ENCODE data around the gene SMYD3.

The SMYD3 gene

DNA sequence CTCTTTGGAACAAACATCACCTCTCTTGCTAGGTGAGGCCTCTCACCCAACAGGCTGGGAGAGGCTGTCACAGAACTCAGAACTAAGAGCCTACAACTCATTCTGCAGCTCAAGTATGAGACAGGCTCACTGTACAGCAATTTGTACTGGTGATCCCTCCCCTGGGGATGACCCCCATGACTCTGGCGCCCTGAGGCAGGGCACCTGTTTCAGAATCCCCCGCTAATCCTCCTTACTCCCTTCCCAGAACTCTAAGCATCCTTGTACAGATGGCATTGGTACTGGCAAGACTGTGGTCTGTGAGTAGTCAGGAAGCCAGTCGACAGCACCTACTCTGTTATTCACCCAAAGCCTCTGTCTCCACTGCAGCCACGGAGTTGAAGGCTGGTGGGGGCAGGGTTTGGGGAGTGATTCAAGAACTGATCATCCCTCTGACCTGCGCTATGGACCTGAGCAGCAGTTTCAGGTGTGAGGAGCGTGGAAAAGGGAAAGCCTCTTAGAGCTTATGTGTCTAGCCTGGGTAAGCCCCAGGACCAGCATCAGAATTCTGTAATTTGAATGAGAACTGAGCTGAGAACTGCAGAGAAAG lies 696.8 kb downstream of the SMYD3 start:
- FAIRE-seq (no peak), DNase-seq (ENCODE audit: low spot score) (no peak)

GRCh38 chr1:245809361-245809760 lies 697.7 kb downstream of the SMYD3 start:
- no peak for FAIRE-seq

GRCh38 chr1:245807954-245808719 lies 698.9 kb downstream of the SMYD3 start:
- FAIRE-seq, result no peak
- no peak for DNase-seq (ENCODE audit: low spot score)

More at GRCh38 chr1:245809361-245809760, 697.7 kb downstream of the SMYD3 start:
- no peak for DNase-seq (ENCODE audit: low spot score)

DNA sequence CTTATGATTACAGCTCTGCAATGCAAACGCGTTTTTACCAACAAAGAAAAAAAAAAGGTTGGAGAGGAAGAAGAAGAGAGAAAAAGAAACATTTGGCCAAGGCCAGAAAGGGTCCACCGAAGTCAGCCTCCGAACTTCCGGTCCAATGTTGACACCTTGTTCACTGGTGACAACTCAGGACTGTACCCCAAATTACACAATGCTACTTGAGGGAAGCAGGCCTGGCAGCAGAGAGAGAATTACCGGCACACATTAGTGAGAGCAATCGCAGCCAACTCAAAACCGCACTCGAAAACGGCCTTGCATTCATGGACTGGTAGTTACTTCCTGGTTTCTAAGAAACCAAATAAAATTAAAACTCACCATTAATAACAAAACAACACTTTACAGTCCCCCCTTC lies 699.8 kb downstream of the SMYD3 start:
- FAIRE-seq (no peak), DNase-seq (ENCODE audit: low spot score) (no peak)

DNA sequence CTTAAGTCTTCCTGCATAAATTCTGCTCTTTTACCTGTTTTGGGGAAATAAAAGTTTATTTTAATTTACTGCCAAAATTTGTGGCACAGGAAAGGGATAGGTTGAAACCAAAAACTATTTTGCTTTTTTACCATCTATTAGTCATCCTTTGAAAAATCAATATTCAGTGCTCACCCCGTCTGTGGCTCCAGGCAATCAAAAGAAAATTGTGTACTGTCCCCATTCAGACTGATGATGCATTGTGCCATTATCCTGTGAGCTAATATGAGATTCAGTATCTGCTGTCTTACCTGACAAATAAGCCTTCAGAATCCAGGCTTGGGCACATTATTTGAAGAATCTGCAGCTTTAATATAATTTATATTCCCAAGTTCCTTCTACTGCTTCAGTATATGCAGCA lies 701.5 kb downstream of the SMYD3 start:
- FAIRE-seq (no peak), DNase-seq (ENCODE audit: low spot score) (no peak)

GRCh38 chr1:245804696-245805095 lies 702.4 kb downstream of the SMYD3 start:
- DNase-seq (ENCODE audit: low spot score) (no peak), FAIRE-seq (no peak)

- FAIRE-seq, result no peak
- DNase-seq (ENCODE audit: low spot score), result no peak
Measured at GRCh38 chr1:245803666-245804037, 703.4 kb downstream of the SMYD3 start.

DNA sequence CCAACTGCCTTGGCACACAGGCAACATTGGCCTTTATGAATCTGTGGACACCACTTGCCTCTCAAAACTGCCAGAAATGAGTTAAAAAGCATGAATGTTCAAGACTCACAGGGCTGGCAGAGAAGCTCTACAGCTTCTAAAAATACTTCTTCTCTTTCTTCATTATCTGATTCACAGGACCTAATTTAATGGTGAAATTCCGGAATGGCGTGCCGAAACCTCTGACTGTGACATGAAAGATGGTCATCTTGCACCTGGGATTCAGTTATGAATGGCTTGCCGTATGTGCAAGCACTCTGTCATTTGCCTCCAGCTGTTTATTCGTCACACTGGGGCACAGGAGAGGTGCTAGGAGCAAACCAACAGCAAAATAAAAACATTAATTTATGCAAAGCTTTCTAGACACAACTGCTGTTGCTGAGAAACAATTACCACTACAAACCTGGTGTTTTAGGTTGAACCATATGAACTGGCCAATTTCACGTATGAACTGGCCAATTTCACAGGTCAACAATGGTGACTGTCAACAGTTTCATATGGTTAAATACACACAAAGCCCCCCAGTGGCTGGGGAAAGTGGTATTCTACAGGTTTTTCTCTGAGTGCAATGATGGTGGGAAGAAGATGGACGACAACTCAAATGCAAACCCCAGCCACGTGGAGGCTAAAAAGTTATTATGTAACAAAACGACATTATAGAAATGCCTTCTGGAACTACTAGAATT lies 704.0 kb downstream of the SMYD3 start:
- DNase-seq (ENCODE audit: low spot score) (no peak), FAIRE-seq (no peak)

DNA sequence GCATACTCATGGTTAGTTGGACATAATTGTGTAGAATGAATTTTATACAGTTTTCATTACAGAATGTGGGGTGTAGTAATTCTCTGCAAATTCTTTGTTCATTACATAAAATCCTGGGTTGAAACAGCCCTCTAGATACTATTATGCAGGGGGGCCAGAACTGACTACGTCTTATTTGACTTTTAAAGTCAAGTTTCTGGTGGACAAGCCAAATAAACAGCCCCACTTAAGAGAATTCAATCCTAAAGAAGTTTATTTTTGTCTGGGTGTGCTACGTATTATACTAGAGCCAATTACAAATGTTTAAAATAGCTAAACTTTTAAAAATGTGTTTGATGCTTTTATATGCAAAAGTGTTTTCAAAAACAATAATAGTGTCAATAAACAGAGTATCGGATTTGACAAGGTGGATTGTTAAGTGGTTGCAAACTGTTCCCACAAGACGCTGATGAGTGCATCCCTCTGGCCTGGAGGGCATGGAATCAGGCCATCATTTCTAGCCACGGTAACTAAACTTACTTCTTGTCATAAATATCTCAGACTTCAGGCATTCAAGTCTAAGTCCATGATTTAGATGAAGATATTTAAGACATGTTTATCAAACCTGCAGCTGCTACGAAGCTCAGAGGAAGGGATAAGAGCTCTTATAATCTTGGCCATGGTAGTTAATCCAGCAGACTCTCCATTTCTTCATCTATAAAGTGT lies 706.0 kb downstream of the SMYD3 start:
- FAIRE-seq (no peak), DNase-seq (ENCODE audit: low spot score) (no peak)

DNA sequence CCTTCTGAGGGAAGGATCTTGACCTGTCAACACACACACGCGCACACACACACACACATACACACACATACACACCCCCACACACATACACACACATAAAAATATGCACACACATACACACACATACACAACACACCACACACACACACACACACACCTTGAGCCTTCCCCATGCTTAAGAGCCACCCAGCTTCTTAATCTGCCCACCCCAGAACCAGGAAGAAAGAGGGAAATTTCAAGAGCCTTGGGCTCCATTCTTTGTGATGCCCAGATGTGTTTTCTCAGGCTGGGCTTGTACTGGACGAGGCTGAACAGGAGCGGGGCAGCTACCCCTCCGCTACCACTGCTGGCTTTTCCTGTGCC lies 708.7 kb downstream of the SMYD3 start:
- DNase-seq (ENCODE audit: low spot score) (no peak), FAIRE-seq (no peak)

- DNase-seq (ENCODE audit: low spot score) (no peak), FAIRE-seq (no peak)
Measured at GRCh38 chr1:245797592-245798348, 709.3 kb downstream of the SMYD3 start.

DNA sequence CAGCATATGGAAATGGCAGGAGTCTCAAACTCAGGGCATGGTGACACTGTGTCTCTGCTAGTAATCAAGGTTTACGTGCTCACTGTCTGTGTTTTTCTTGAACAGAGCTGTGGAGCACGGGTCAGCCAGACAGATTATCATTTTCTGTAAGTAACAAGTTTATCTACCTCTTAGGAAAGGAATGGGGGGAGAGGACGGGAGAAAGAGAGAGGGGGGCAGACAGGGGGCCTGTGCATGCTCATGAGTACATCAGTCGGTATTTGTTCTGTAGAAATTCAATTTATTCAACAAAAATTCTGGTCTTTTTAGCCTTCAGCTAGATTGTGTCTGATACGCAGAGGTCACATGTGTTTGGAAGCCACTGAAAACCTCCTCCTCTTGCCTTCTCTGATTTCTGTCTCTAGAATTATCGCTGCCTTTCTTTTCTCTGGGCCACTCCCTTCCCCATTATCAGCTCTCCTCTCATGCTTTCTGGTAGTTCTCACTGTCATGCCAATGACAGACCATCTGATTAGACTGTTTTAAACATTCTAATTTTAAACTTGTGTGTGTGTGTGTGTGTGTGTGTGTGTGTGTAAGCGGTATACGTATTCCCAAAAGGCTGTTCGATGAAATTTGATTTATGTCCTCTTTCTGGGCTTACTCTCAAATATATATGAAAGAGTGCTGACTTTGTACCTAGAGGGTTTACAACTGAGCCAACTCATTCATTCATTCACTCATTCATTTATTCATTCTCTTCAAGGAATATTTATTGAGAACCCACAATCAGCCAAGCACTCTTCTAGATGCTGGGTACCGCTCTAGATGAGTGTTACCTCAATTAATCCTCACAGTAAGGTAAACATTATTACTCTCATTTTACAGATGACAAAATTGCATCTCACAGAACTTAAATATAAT lies 715.4 kb downstream of the SMYD3 start:
- FAIRE-seq (no peak), DNase-seq (ENCODE audit: low spot score) (no peak)

- FAIRE-seq, result no peak
- DNase-seq (ENCODE audit: low spot score), result no peak
Measured at GRCh38 chr1:245790441-245790840, 716.6 kb downstream of the SMYD3 start.

- DNase-seq (ENCODE audit: low spot score) (no peak), FAIRE-seq (no peak)
Measured at GRCh38 chr1:245788886-245789285, 718.2 kb downstream of the SMYD3 start.

DNA sequence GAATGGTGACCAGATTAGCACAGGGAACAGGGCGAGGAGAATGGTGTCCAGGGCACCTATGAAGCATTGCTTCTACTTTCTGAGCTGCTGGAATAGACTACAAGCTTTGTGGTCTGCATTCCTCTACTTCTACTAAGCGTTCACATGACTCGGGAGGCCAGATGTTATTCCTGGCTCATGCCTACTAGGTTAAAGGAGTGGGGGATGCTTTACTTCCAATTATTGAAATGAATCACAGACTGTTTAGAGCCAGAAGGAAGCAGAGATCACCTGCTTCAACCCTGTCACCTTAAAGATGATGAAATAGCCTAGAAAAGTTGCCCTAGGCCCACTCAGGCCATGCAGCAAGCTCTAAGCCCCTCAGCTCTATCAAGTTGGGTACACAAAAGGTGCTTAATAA lies 718.8 kb downstream of the SMYD3 start:
- FAIRE-seq, result no peak
- DNase-seq (ENCODE audit: low spot score), result peak; percentile 81

DNA sequence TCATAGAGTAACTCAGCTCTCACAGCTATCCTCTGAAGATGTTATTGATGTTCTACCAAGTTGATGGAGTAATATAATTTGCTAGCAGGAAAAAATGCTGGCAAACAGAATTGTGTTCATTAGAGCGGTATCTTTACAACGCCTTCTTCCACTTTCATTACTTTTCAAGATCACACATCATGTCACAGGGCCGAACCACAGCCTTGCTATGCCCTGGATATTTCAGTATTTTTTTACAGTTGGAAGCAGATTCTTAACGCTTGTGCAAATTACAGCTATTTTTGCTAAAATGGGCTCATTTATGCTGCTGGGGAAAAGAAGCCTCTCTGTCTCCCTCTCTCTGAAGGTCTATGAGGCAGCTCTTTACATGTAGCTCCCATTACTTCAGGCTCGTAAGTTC lies 720.1 kb downstream of the SMYD3 start:
- FAIRE-seq, result no peak
- DNase-seq (ENCODE audit: low spot score), result no peak

GRCh38 chr1:245779797-245780755 lies 727.0 kb downstream of the SMYD3 start:
- DNase-seq (ENCODE audit: low spot score) (no peak), FAIRE-seq (no peak)

GRCh38 chr1:245777752-245778151 lies 729.3 kb downstream of the SMYD3 start:
- DNase-seq (ENCODE audit: low spot score), result no peak
- FAIRE-seq, result no peak

DNA sequence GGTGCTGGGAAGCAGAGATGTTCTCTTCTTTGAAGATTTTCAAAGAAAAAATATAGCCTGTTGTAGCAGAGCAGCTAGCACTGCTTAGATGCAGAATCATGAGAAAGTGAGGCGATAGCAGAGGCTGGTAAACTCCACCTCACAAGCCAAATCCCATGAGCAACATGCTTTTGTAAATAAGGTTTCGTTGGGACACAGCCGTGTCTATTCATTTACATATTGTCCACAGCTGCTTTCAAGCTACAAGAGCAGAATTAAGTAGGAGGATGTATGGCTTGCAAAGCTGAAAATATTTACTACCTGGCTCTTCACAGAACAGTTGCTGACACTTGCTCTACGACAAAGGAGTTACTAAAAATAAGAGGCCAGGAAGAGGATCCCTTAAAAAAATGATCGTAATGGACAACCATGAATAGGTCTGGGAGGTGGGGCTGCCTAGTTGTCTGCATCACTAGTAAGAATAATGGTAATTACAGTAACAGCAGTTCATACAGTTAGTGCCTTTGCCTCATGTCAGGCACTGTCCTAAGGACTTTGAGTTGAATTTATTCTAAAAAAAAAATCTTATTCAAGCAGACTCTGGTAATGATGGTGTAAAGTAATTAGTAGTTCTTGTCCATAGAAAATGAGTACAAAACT lies 730.3 kb downstream of the SMYD3 start:
- FAIRE-seq, result no peak
- no peak for DNase-seq (ENCODE audit: low spot score)

All from urothelium cell line (cell line).